ENCODE measurements around the gene SASH1. TPM values are rescaled to one million over a fixed set of nuclear protein-coding genes. Genes with fewer than 3 reads are reported as not detected.

The SASH1 gene
- total RNA-seq, 1 experiment from 2014 or later: 27.4 TPM

DNA sequence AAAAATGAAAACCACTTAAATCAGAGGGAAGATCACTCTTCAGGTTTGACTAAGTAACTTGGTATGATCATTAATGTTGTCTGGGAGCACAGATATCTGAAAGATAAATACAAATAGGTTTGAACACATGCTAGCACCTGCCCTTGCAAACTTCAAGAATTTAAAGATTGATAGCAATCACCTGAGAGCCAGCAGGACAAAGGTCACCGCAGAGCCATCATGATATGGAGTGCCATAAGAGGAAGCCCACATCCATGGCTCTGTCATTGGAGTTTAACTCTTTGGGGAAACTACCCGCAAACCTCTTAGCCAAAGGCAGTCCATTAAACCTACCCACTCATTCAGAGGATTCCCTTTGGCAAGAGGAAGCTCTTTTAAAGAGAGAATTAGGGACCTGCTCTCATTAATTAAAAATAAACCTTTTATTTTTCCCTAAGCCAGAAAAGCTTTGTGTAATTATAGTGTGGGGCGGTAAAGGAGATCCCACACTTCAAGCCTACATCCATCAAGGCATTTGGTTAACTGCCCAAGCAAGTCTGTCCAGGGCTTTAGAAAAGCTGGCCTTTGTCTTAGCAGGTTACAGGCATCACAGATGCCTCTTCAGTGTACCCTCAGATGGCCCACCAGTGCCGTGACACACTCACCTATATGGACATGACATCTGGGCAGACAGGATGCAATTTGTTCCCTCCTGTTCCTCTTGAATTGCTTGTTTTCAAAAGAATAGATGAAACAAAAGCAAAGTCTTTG lies 73.0 kb downstream of the SASH1 start:
- ChIA-PET CTCF (interaction anchor here (1.3 kb wide), 1 partner anchor 235 kb away, joined by 3 read pairs; no protein-coding TSS in a partner anchor), POLR2A (no interaction called here)
- Mint-ChIP-seq H3K27me3 (ENCODE audit: low read depth) (no peaks in the 10 kb centered on the region), H3K36me3 (no peaks in the 10 kb centered on the region), H3K4me3 (no peak overlapping the region), H3K4me1 (peaks cover 23% of the 10 kb centered on the region), H3K9me3 (no peaks in the 10 kb centered on the region), H3K27ac (no peak overlapping the region)
- TF ChIP-seq ZNF138 (CRISPR knock-in tag; conservative IDR thresholded peaks at IDR 0.05): no peak
- DNase-seq (ENCODE audit: low spot score) (no peak), ATAC-seq (no peak)

- TF ChIP-seq ZSCAN18 (CRISPR knock-in tag; IDR thresholded peaks at IDR 0.05): no peak
- no peak for TF ChIP-seq OVOL2 (CRISPR knock-in tag; IDR thresholded peaks at IDR 0.05; ENCODE audit: borderline replicate concordance)
- TF ChIP-seq, protein P1, sequence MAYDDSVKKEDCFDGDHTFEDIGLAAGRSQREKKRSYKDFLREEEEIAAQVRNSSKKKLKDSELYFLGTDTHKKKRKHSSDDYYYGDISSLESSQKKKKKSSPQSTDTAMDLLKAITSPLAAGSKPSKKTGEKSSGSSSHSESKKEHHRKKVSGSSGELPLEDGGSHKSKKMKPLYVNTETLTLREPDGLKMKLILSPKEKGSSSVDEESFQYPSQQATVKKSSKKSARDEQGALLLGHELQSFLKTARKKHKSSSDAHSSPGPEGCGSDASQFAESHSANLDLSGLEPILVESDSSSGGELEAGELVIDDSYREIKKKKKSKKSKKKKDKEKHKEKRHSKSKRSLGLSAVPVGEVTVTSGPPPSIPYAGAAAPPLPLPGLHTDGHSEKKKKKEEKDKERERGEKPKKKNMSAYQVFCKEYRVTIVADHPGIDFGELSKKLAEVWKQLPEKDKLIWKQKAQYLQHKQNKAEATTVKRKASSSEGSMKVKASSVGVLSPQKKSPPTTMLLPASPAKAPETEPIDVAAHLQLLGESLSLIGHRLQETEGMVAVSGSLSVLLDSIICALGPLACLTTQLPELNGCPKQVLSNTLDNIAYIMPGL (CRISPR knock-in tag; IDR thresholded peaks at IDR 0.05): no peak
- no peak for TF ChIP-seq ZNF281 (CRISPR knock-in tag; IDR thresholded peaks at IDR 0.05)
- no peak for TF ChIP-seq GTF2I (CRISPR knock-in tag; conservative IDR thresholded peaks at IDR 0.05)
- TF ChIP-seq, protein P2, sequence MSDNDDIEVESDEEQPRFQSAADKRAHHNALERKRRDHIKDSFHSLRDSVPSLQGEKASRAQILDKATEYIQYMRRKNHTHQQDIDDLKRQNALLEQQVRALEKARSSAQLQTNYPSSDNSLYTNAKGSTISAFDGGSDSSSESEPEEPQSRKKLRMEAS (CRISPR knock-in tag; IDR thresholded peaks at IDR 0.05): no peak
- TF ChIP-seq ZBTB21 (CRISPR knock-in tag; IDR thresholded peaks at IDR 0.05; ENCODE audit: borderline replicate concordance): no peak
- no peak for TF ChIP-seq NFE2L1 (CRISPR knock-in tag; IDR thresholded peaks at IDR 0.05)
- TF ChIP-seq ZNF396 (CRISPR knock-in tag; IDR thresholded peaks at IDR 0.05; ENCODE audit: borderline replicate concordance): no peak
- TF ChIP-seq JUN (CRISPR knock-in tag; IDR thresholded peaks at IDR 0.05): no peak
- no peak for TF ChIP-seq ZNF219 (CRISPR knock-in tag; IDR thresholded peaks at IDR 0.05; ENCODE audit: borderline replicate concordance)
- no peak for TF ChIP-seq PREB (CRISPR knock-in tag; IDR thresholded peaks at IDR 0.05; ENCODE audit: borderline replicate concordance)
- no peak for TF ChIP-seq JAZF1 (CRISPR knock-in tag; IDR thresholded peaks at IDR 0.05)
- TF ChIP-seq EMX1 (CRISPR knock-in tag; IDR thresholded peaks at IDR 0.05): no peak
- CTCF ChIA-PET: no interaction called here
Measured at GRCh38 chr6:148416330-148416965, 73.8 kb downstream of the SASH1 start.

More at GRCh38 chr6:148416330-148416965, 73.8 kb downstream of the SASH1 start:
- POLR2A ChIA-PET: interaction anchor here (0.5 kb wide), 1 partner anchor 98 kb away, joined by 3 read pairs; no protein-coding TSS in a partner anchor
- Mint-ChIP-seq H3K27ac (no peak overlapping the region), H3K36me3 (no peaks in the 10 kb centered on the region), H3K4me3 (no peak overlapping the region), H3K9me3 (no peaks in the 10 kb centered on the region), H3K27me3 (ENCODE audit: low read depth) (no peaks in the 10 kb centered on the region), H3K4me1 (peaks cover 23% of the 10 kb centered on the region)
- no peak for ATAC-seq
- DNase-seq (ENCODE audit: low spot score): no peak

All from WTC11 (cell line).